GM18867 (cell line): ENCODE results near the gene MACROD2.

ENCODE experiments used
- ATAC-seq: cut with Tn5 transposase; IDR thresholded peaks from one replicate; pipeline ENCODE4 v1.9.1; 2021; ENCODE audit warnings: mild to moderate bottlenecking, moderate library complexity; ENCODE audit not compliant: unreplicated experiment

The MACROD2 gene

GRCh38 chr20:14512839-14513238, 517.5 kb downstream of the MACROD2 start:
- ATAC-seq: no peak

GRCh38 chr20:14518648-14519047, 523.3 kb downstream of the MACROD2 start:
- ATAC-seq: no peak

GRCh38 chr20:14521016-14521415, 525.7 kb downstream of the MACROD2 start:
- ATAC-seq: no peak

DNA sequence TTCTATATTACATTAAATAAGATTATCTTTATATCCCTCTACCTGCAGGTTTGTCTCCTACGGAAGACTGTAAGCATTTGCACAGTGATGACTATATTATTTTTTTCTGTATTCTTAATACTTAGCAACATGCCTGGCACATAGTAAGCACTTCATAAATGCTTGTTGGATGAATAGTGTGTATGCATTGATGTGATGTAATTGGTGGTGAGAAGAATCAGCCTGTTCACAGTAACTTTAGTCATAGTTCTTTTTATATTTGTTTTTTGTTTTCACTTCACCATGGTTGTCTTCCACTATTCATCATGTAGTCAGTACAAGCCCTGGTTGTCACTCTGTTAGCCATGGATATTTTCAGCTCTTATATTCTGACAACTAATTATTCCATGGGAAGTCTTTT, 526.1 kb downstream of the MACROD2 start:
- ATAC-seq: no peak

DNA sequence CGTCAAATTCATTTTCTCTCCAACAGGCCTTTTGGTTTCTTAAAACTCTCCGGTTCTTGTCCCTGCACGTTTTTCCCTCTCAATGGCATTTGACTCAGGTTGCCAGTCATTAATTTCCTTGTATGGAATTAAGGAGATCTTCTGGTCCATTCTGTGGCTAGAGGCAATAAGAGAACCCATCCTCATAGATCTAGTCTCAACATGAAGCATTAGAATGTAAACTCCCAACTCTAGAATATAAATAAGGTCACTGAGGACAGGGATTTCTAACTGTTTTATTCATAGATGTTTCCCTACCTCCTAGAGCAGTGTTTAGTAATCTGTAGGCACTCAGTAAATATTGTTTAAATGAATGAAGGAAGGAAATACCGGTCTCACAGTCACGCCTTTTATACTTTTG, 527.3 kb downstream of the MACROD2 start:
- ATAC-seq: no peak

DNA sequence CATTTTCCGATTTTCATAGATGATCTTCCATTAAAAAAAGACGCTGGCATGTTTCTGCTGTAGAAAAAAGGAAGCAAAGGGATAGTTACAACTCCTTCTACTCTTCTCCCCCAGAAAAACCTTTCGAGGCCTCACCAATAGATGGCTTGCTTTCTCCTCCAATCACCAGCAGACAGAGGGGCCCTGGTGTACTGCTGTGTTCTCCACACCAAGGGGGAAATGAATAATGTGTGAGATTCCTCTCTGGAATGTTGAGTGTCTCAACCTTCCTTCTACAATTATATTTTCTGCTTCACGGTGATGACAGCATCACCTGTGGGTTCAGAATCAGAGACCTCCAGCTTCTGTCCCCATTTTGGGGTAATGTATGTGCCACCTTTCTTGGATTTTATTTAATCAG, 527.8 kb downstream of the MACROD2 start:
- ATAC-seq: no peak

DNA sequence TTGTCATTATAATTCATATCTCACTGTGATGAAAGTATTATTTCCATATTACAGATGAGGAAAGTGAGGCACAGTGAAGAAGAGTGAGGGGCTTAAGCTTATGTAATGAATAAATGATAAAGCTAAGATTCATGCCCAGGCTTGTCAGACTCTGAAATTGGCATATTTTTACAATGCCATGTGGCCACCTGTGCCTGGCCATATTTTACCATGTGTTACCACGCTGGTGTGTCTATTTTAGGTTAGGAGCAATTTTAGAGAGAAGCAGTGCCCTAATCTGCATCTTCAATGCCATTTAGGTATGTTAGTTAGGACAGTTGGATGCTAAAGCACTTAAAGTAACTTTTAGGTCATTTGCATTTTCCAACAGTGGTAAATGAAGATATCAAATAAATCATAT, 530.1 kb downstream of the MACROD2 start:
- no peak for ATAC-seq

GRCh38 chr20:14526891-14527290, 531.6 kb downstream of the MACROD2 start:
- ATAC-seq: no peak

DNA sequence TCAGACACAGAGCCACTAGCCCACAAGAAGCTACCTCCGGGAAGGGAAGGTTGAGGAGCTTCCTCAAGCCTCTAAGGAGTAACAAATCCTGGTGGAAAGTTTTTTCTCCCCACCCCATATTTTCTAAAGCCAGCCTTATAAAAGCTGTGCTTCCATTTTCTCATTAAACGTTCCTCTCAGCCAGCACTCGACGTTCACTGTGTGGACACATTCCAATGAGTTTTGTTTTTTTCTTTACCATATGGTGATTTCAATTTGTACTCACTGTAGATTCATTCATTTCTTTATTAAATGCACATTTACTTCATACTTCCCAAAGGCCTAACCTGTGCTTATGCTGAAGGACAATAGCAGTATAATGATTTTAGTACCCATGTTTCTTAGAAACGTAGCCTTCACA, 536.5 kb downstream of the MACROD2 start:
- no peak for ATAC-seq

- ATAC-seq: no peak
Observed at GRCh38 chr20:14536738-14537137, 541.4 kb downstream of the MACROD2 start.

- ATAC-seq: peak; percentile 99
Observed at GRCh38 chr20:14538433-14538832, 543.1 kb downstream of the MACROD2 start.

GRCh38 chr20:14543040-14543439, 547.7 kb downstream of the MACROD2 start:
- ATAC-seq: no peak

GRCh38 chr20:14544688-14545087, 549.4 kb downstream of the MACROD2 start:
- ATAC-seq: no peak

DNA sequence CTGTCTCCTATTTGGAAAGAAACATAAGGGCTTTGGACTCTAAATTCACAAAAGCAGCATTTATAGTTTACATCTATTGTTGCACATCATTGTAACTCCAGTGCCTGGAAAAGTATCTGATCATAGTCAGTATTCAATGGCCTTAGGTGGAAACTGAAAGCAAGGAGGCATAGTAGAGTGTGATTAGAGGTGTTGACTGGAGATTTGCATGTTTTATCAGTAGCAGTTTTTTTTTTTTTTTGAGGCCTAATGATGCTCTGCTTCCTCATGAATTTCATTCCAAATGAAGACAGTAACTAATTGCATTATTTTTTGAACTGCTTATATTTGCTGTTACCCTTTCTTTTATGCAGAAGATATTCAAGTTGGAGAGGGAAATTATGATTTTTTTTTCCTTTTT, 555.3 kb downstream of the MACROD2 start:
- peak; percentile 87 for ATAC-seq

- ATAC-seq: no peak
Observed at GRCh38 chr20:14553774-14554534, 558.6 kb downstream of the MACROD2 start.

- no peak for ATAC-seq
Observed at GRCh38 chr20:14555676-14556075, 560.4 kb downstream of the MACROD2 start.

GRCh38 chr20:14556206-14556605, 560.9 kb downstream of the MACROD2 start:
- no peak for ATAC-seq

DNA sequence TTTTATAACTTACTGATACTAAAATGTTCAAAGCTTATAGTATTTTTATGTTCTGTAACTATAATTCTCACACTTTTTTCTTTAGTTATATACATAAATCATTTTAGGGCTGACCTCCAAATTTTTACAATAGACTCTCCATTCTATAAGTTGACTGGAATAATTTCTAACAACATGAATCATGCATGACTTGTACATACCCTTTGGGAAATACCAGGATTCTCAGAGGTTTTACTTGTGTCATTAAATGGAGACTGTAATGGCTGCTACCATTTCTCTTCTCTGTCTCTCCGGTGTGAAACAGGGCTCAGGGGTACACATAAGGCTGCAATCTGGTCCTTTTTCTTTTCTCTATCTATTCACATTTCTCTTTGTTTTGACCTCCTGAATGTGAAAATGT, 564.3 kb downstream of the MACROD2 start:
- ATAC-seq: no peak

- no peak for ATAC-seq
Observed at GRCh38 chr20:14561741-14562221, 566.5 kb downstream of the MACROD2 start.

DNA sequence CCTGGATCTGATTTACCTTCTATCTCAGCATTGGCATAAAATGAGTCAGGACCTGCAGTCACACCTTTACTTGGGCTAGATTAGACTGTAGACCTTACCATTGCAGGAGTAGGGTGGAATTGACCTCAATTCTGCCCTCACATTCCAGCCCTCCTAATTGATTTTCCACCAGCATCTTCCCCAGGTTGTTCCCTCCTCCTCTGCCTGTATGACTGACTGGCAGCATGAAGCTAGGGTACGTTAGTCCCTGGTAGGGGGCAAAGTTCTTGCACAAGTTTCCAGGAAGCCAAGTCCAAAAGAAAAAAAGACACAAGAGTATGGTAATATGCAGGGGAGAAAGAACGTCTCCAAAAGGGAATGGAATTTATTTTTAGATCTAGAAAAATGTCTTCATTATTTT, 567.7 kb downstream of the MACROD2 start:
- no peak for ATAC-seq

DNA sequence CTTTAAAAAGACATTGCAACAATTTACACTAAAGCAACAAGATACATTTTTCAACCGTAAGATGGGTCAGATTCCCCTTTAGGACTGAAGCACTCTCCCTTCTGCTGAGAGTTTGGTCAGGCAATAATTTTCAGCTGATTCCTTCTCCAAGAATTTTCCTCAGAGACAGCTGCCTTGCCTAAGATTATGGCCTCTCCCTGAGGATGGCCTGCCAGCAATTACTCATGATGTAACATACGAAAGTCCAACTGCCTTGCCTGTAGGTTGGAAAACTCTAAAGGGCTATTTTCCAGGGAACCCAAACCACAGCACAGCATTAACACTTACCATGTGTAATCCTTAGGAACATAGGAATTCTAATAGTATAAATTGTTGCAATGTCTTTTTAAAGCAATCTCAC, 571.2 kb downstream of the MACROD2 start:
- no peak for ATAC-seq

GRCh38 chr20:14568225-14568624, 572.9 kb downstream of the MACROD2 start:
- ATAC-seq: no peak

DNA sequence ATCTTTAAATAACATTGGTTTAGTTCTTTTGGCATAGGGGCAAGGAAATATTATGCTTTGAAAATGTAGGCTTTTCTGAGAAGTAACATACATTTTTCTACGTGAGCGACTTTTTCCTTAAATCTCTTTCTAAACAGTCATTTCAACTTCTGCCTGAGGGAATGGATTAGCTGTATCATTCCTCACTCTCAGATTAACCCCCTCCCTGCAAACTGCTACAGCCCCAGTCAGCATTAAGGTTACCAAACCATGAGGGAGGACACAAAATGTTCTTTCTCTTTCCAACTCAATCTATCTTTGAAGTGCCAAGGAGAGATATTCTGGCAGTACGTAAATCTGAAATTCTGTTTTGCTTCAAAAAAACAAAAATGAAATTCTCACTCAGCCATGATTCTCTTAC, 573.4 kb downstream of the MACROD2 start:
- ATAC-seq: no peak
